PC-3 (cell line): ENCODE measurements around the gene GET3. TPM values are rescaled to one million over a fixed set of nuclear protein-coding genes. Genes with fewer than 3 reads are reported as not detected.

Experiments used
- ATAC-seq: fragments of 200-7000 bp; cut with Tn5 transposase; 2 replicates; pipeline ENCODE4 v1.9.1; 2020; ENCODE audit warnings: mild to moderate bottlenecking, moderate library complexity
- BruUV-seq: library from RNA; stranded (reverse); fragments of 400-500 nt; replicated peaks from 2 replicates; lab custom pipeline; 2021; lab: Mats Ljungman, UMichigan
- CTCF ChIA-PET: fragments of 300-600 bp; sonication (Branson Sonifier 250); formaldehyde crosslinking; loops from one replicate; lab custom pipeline; 2022; ENCODE audit warnings: antibody characterized with exemption; lab: Charles Lee
- POLR2A ChIA-PET: fragments of 300-600 bp; sonication (Branson Sonifier 250); formaldehyde crosslinking; loops from one replicate; lab custom pipeline; 2022; ENCODE audit warnings: antibody characterized with exemption; ENCODE audit not compliant: unreplicated experiment; lab: Charles Lee
- DNase-seq: peaks from one replicate; pipeline ENCODE4 v3.0.0-alpha.2; 2015
- H2AFZ ChIP-seq: fragments of 300-600 bp; sonication (generic); 2 replicates; pipeline ENCODE4 v1.6.0; 2016; ENCODE audit warnings: antibody characterized with exemption, low read length
- H3F3A ChIP-seq: fragments of 300-600 bp; sonication (generic); one replicate; pipeline ENCODE4 v1.6.0; 2017; ENCODE audit warnings: antibody characterized with exemption, low read length, control low read depth, mild to moderate bottlenecking; ENCODE audit not compliant: unreplicated experiment
- H3K27ac ChIP-seq: fragments of 300-600 bp; sonication (generic); 2 replicates; pipeline ENCODE4 v1.5.1; 2016; ENCODE audit warnings: mild to moderate bottlenecking, low read length
- H3K27me3 ChIP-seq: fragments of 300-600 bp; sonication (generic); 2 replicates; pipeline ENCODE4 v1.6.1; 2016; ENCODE audit warnings: low read length, mixed read lengths
- H3K36me3 ChIP-seq: fragments of 300-600 bp; sonication (generic); 2 replicates; pipeline ENCODE4 v1.6.1; 2016; ENCODE audit warnings: low read depth, mixed run types, low read length, mixed read lengths
- H3K4me1 ChIP-seq: fragments of 300-600 bp; sonication (generic); 2 replicates; pipeline ENCODE4 v1.5.1; 2016; ENCODE audit warnings: low read length; ENCODE audit not compliant: insufficient read depth
- H3K4me2 ChIP-seq: fragments of 300-600 bp; sonication (generic); 2 replicates; pipeline ENCODE4 v1.6.0; 2016; ENCODE audit warnings: low read length
- H3K4me3 ChIP-seq: fragments of 300-600 bp; sonication (generic); 2 replicates; pipeline ENCODE4 v1.5.1; 2016; ENCODE audit warnings: mild to moderate bottlenecking, low read length, mixed read lengths
- H3K79me2 ChIP-seq: fragments of 300-600 bp; sonication (generic); 2 replicates; pipeline ENCODE4 v1.6.1; 2017; ENCODE audit warnings: low read length, mixed read lengths
- H3K9ac ChIP-seq: fragments of 300-600 bp; sonication (generic); 2 replicates; pipeline ENCODE4 v1.6.0; 2016; ENCODE audit warnings: mild to moderate bottlenecking, low read length
- H3K9me2 ChIP-seq: fragments of 300-600 bp; sonication (generic); replicated peaks from 2 replicates; pipeline ENCODE4 v1.6.1; 2016; ENCODE audit warnings: mixed run types, low read length, mixed read lengths
- H3K9me3 ChIP-seq: fragments of 300-600 bp; sonication (generic); 2 replicates; pipeline ENCODE4 v1.6.1; 2016; ENCODE audit warnings: low read length, mixed read lengths
- H4K20me1 ChIP-seq: fragments of 300-600 bp; sonication (generic); 2 replicates; pipeline ENCODE4 v1.6.1; 2016; ENCODE audit warnings: low read length, mixed read lengths
- CTCF ChIP-seq: fragments of 300-600 bp; sonication (generic); conservative IDR thresholded peaks from 2 replicates; pipeline ENCODE4 v1.5.1; 2017; ENCODE audit warnings: antibody characterized with exemption, low read depth, mild to moderate bottlenecking, low read length
- EZH2 ChIP-seq: fragments of 300-600 bp; sonication (generic); IDR thresholded peaks from one replicate; pipeline ENCODE4 v1.6.1; 2017; ENCODE audit warnings: antibody characterized with exemption, mild to moderate bottlenecking, low read length; ENCODE audit not compliant: unreplicated experiment
- EZH2phosphoT487 ChIP-seq: fragments of 300-600 bp; sonication (generic); IDR thresholded peaks from 2 replicates; pipeline ENCODE4 v1.6.1; 2018; ENCODE audit warnings: mild to moderate bottlenecking, antibody characterized with exemption, low read length, borderline replicate concordance
- intact Hi-C: fragments of 100-400 bp; cut with micrococcal nuclease; formaldehyde crosslinking; loops from 2 replicates; pipeline ENCODE4 v1.9.0; 2023
- total RNA-seq: library from RNA; depleted of rRNA; stranded (reverse); fragments of >200 nt; gene quantifications from 2 replicates; pipeline ENCODE4 v1.2.3, GENCODE V29; 2014

Gene GET3
- total RNA-seq, 1 experiment from 2014 or later = 264 TPM

DNA sequence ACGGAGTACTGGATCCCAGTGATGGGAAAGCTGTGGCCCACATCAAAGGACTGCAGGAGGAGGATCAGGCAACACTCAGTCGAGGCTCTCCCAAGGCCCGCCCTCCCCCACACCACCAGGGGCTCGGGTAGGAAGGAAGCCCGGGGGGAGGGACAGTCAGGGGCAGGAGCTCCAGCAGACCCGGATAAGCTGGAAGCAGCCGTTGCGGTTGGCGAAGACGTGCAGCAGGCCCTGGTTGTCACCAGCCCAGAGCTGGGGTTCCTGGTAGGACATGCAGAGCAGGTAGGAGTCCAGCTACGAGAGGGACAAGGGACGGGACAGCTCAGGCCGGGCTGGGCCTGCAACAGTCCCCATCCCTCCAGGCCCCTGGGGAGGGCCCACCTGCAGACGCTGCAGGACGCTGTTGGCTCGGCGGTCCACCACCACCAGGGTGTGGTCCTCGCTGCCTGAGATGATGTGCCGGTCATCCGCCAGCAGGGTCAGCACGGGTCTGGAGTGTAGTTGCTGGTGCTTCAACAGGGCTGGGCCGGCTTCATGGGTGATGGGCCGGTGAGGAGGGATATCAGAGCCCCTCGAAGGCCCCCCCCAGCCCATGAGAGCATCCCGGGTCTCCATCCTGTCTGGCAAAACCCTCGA is 47.6 kb upstream of the GET3 start:
- DNase-seq (no peak), ATAC-seq (no peak)
- H2AFZ ChIP-seq = no peak overlapping the region
- no peaks in the 10 kb centered on the region for H3K9me2 ChIP-seq
- no peaks in the 10 kb centered on the region for H3K9me3 ChIP-seq
- no peak overlapping the region for H3K4me2 ChIP-seq
- no peaks in the 10 kb centered on the region for H3F3A ChIP-seq
- H3K79me2 ChIP-seq = peaks cover 3% of the 10 kb centered on the region; the same call in 1 of the 2 replicates
- POLR2A ChIA-PET = no interaction called here
- intact Hi-C loops = no loop called here
- no peak for TF ChIP-seq CTCF
- TF ChIP-seq EZH2 = no peak
- no peak for TF ChIP-seq EZH2phosphoT487
- no peak overlapping the region for H3K9ac ChIP-seq
- H3K4me3 ChIP-seq = no peak overlapping the region
- H3K27me3 ChIP-seq = no peaks in the 10 kb centered on the region
- CTCF ChIA-PET = no interaction called here
- no peaks in the 10 kb centered on the region for H4K20me1 ChIP-seq
- no TSS peak for BruUV-seq
- no peaks in the 10 kb centered on the region for H3K4me1 ChIP-seq
- H3K36me3 ChIP-seq = no peaks in the 10 kb centered on the region; the same call in none of the 2 replicates
- H3K27ac ChIP-seq = no peak overlapping the region

DNA sequence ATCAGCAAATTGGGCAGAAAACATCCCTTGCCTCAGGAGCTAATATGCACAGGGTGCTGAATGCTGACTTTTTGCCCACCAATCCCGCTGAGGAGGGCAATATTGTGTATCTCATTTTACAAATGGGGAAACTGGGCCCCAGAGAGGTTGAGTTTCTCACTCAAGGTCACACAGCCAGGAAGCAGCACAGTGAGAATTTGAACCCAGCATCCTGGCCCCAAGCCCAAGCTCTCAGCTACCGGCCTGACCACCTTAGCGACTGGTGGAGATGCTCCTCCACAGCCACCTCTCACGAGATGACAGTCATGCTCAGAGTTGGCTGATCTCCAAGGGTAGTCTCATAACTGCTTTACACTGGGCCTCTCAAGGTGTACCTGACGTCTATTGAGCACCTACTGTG is 44.3 kb upstream of the GET3 start:
- POLR2A ChIA-PET = no interaction called here
- H3K4me2 ChIP-seq = no peak overlapping the region

More for the DNA sequence above, 44.3 kb upstream of the GET3 start:
- no TSS peak for BruUV-seq
- Histone ChIP-seq H2AFZ (no peak overlapping the region), H3K27me3 (no peaks in the 10 kb centered on the region), H3K4me1 (peaks cover 15% of the 10 kb centered on the region), H3K9me2 (no peaks in the 10 kb centered on the region), H3K4me3 (no peak overlapping the region), H3K79me2 (peaks cover 14% of the 10 kb centered on the region), H3K9ac (no peak overlapping the region), H3K9me3 (no peaks in the 10 kb centered on the region), H3K36me3 (no peaks in the 10 kb centered on the region; the same call in none of the 2 replicates), H3K27ac (no peak overlapping the region), H3F3A (no peaks in the 10 kb centered on the region), H4K20me1 (no peaks in the 10 kb centered on the region)
- intact Hi-C loops = no loop called here
- no peak for TF ChIP-seq CTCF
- TF ChIP-seq EZH2phosphoT487 = no peak
- TF ChIP-seq EZH2 = no peak
- ATAC-seq = no peak
- CTCF ChIA-PET = no interaction called here
- DNase-seq = no peak
